HG03175 (cell line): ENCODE measurements around the gene XAF1.
"Not testable (repeated sequence)": the region's sequence is repeated elsewhere in the genome, so short reads cannot be mapped to it uniquely, and the experiment has no call there.

Experiments
- ATAC-seq: cut with Tn5 transposase; IDR thresholded peaks from one replicate; pipeline ENCODE4 v1.9.1; 2021; ENCODE audit warnings: mild to moderate bottlenecking, moderate library complexity; ENCODE audit not compliant: unreplicated experiment

The XAF1 gene

DNA sequence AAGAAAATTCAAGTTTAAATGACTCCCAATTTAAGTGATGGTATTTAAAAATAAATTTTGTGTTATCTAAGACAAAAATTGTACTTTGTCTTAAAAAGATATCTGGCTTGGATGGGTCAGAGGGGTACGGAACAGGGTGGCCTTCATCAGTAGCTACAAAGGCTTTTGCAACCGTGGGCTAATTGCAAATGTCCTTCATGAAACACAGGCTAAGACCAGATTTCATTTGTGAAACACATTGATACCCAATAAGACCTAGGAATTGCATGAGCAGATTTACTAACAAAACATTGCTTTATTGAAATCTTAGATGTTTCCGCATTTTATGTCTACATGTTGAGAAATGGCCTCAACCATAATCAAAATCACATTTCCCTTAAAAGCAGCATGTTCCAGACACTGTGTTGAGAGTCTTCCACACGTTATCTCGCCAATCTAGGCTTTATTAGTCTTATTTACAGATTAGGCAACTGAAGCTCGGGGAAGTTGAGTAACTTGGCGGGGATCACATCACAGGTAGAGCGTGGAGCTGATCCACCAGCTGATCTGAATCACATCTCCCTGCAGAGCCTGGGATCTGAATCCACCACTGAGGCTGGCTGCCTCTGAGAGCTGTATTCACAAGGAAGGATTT is 42.0 kb downstream of the XAF1 start:
- no peak for ATAC-seq

DNA sequence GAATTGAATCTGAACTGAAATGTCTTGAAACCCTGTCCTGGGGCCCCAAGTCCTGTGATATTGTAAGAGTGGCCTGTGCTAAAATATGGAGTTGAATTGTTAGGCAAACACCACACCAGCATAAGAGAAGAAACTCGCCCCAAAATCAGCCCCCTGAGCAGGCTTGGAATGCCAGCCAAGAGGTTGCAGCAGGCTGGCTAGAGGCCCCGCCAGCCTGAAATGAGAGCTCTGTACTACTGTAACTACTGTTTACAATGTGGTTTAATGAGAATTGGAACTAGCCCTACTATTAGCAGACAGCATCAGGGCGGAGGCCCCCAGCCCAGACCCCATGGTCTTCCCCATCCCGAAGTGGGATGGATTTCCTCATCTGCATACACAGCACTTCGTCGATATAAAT is 43.9 kb downstream of the XAF1 start:
- ATAC-seq, result no peak

DNA sequence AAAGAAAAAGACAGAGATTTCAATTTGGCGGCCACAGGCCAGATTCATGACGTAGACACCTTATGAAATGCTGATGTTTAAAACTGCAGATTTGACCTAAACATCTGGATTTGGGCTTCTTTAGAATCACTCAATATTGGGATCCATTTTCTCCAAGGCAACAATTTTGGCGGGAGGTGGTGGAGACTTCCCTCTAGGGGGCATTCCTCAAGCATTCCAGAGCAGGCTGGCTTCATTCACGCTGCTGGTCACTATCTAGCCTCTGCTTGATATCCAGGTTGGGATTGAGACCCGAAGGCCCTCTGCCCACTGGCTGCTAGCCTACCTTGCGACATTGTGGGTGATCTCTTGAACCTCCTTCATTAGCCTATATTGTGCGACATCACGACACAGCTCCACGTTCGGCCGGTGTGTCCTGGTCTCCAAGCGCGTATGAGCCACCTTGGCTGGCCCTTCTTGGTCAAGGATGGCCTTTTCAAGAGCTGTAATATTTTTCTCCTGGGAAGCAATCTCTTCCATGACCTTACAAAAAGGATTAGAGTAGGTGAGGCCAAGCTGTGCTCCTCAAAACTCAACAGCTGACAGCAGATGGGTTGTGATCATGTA is 44.7 kb downstream of the XAF1 start:
- no peak for ATAC-seq

DNA sequence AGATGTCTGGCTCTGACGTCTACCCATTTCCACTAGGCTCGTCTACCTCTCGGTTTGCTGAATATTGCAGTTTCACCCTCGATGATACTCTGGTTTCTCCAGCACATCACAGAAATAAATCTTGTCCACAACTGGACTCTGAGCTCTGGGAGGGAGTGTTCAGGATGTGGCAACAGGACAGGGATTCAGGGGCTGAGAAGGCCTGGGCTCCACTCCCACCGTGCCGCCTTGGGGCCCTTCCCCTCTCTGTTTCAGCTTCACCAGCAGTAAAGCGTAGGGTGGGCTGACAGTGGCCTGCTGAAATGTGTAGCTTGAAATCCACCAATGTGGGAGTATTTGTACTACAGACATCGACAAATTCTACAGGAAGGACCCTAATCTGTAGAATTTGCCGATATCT is 55.7 kb downstream of the XAF1 start:
- no peak for ATAC-seq

DNA sequence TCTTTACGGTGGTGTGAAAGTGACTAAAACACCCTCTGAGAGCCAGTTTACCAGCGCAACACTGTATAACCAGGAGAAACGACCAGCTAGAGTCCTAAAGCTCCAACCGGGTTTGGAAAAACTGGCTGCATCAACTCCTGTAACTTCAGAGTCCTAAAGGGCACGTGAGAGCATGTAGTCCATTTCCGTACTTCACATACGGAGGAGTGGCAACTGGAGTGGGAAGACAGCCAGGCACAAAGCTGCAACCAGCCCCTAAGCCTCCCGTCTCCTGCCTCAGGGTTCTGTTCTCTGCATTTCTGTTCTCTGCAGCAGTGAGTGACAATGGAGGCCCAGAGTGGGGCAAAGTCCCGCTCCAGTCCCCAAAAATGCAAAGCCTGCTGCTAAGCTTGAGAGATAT is 56.4 kb downstream of the XAF1 start:
- no peak for ATAC-seq

DNA sequence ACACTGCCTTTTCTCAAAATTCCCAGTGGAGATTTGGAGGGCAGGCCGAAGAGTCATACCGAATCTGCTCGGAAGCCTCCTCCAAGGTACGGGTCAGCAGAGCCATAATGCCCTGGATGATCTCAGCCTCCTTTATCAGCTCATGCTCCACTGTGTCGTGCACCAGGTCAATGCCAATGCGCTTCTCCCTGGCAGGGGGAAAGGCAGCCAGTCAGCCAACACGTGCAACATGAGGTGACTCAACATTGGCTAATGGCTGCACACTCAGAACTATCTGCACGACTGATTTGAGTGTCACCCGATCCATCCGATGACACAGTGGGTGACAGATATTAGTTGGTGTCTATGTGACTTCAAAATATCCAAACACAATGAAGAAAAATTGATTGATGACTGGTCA is 59.9 kb downstream of the XAF1 start:
- ATAC-seq, result no peak

DNA sequence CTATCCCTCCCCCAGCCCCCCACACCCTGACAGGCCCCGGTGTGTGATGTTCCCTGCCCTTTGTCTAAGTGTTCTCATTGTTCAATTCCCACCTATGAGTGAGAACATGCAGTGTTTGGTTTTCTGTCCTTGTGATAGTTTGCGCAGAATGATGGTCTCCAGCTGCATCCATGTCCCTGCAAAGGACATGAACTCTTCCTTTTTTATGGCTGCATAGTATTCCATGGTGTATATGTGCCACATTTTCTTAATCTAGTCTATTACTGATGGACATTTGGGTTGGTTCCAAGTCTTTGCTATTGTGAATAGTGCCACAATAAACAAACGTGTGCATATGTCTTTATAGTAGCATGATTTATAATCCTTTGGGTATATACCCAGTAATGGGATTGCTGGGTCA is 60.5 kb downstream of the XAF1 start:
- not testable (repeated sequence) for ATAC-seq

DNA sequence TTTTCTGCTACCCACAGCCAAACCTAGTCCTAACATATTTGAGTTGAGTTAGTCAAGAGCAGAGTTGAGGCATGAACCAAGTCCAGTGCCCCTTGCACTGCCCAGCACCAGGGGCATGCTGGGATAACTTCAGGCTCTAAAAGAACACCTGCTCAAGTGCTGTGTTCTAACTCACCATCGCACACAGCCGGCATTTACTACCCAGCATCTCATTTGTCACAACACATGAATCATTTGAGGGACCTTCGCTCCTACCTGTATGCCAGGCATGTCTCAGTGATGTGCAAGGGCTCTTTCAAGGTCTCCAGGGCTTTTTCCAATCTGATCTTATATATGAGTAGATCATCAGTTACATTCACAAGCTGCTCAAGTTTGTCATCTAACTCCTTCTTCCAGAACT is 63.1 kb downstream of the XAF1 start:
- ATAC-seq, result no peak

DNA sequence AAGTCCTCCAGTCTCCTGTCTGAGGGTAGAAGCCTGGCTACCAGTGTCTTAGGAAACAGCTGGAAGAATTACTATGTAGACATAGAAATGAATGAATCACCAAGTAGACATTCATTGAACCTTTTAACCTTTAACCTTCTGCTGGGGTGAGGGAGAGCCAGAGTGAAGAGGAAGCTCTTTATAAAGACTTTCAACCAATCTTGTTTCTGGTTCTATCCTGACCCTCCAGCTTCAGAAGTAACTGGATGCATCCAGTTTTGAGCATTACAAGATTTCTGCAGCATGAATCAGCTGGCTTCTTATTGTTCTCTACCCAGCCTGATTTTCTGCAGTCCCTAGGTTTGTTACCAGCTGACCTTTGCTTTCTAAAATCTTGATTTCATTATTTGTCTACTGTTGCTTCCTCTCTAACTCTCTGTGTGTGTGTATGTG is 67.2 kb downstream of the XAF1 start:
- ATAC-seq, result no peak
